Activated naive CD4-positive, alpha-beta T cell treated with anti-CD3 and anti-CD28 coated beads for 36 hours (primary cell): Measurements from ENCODE around the gene LILRA5. TPM values are rescaled to one million over a fixed set of nuclear protein-coding genes. Genes with fewer than 3 reads are reported as not detected.
A peak's percentile ranks its signal among the peaks of the same experiment; 100 is the strongest.

Source experiments
- CTCF ChIA-PET: fragments of 350-600 bp; sonication (Branson Sonifier 250); formaldehyde crosslinking; loops from one replicate; lab custom pipeline; 2021; ENCODE audit warnings: antibody characterized with exemption; lab: Charles Lee
- DNase-seq: peaks from one replicate; pipeline ENCODE4 v3.0.0-alpha.2; 2020
- H3K27ac Mint-ChIP-seq: one replicate; pipeline ENCODE4 v1.8.0; 2021; ENCODE audit warnings: mild to moderate bottlenecking, mixed read lengths
- H3K27me3 Mint-ChIP-seq: one replicate; pipeline ENCODE4 v1.8.0; 2021; ENCODE audit warnings: low read depth, mixed read lengths
- H3K36me3 Mint-ChIP-seq: one replicate; pipeline ENCODE4 v1.8.0; 2021; ENCODE audit warnings: low read depth, mixed read lengths
- H3K4me1 Mint-ChIP-seq: one replicate; pipeline ENCODE4 v1.8.0; 2021; ENCODE audit warnings: low read depth, mixed read lengths
- H3K4me3 Mint-ChIP-seq: one replicate; pipeline ENCODE4 v1.8.0; 2021; ENCODE audit warnings: mild to moderate bottlenecking, moderate library complexity, mixed read lengths
- H3K9me3 Mint-ChIP-seq: one replicate; pipeline ENCODE4 v1.8.0; 2021; ENCODE audit warnings: mixed read lengths
- intact Hi-C: fragments of 100-400 bp; cut with micrococcal nuclease; formaldehyde crosslinking; loops from one replicate; pipeline ENCODE4 v1.15.1; 2023
- total RNA-seq, 2 experiments: library from RNA; stranded (reverse); gene quantifications; one replicate each; pipeline ENCODE4 v1.2.3, GENCODE V29; 2021

LILRA5 gene
- total RNA-seq, 2 experiments from 2014 or later, result not detected

- Mint-ChIP-seq H3K4me3 (no peak overlapping the region), H3K4me1 (no peaks in the 10 kb centered on the region), H3K27ac (no peak overlapping the region), H3K27me3 (peaks cover 4% of the 10 kb centered on the region), H3K9me3 (no peaks in the 10 kb centered on the region), H3K36me3 (no peaks in the 10 kb centered on the region)
- no peak for DNase-seq
- intact Hi-C loops, result no loop called here
- CTCF ChIA-PET, result interaction anchor here (0.6 kb wide), 2 partner anchors 11 to 173 kb away, joined by 3 read pairs; no protein-coding TSS in a partner anchor
Measured at GRCh38 chr19:54343868-54344267, 30.9 kb upstream of the LILRA5 start.

DNA sequence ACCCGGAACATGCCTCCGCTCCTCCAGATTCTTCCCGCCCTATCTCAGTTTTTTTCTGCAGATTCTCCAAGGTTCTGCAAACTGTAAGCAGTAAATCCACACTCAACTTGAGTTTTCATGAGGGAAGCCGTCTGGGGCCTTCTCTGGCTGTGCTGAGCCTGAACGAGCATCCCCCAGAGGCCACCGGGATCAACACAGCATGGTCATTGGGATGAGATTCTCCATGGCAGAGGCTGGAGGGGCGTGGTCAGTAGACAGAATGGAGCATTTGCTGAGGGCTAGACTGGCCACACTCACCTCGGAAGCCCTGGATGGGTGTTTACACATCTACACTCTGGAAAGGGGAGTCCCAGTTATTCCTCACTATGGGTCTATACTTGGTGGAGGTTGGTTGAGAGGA lies 28.3 kb upstream of the LILRA5 start:
- CTCF ChIA-PET, result no interaction called here
- DNase-seq, result no peak
- Mint-ChIP-seq H3K36me3 (no peaks in the 10 kb centered on the region), H3K4me1 (no peaks in the 10 kb centered on the region), H3K4me3 (no peak overlapping the region), H3K27ac (no peak overlapping the region), H3K9me3 (no peaks in the 10 kb centered on the region), H3K27me3 (peaks cover 4% of the 10 kb centered on the region)
- intact Hi-C loops, result no loop called here

GRCh38 chr19:54339646-54340358 lies 26.8 kb upstream of the LILRA5 start:
- peaks cover 4% of the 10 kb centered on the region for H3K27me3 Mint-ChIP-seq
- CTCF ChIA-PET, result interaction anchor here (0.7 kb wide), 1 partner anchor 15 kb away, joined by 3 read pairs; no protein-coding TSS in a partner anchor
- H3K4me3 Mint-ChIP-seq, result no peak overlapping the region

DNA sequence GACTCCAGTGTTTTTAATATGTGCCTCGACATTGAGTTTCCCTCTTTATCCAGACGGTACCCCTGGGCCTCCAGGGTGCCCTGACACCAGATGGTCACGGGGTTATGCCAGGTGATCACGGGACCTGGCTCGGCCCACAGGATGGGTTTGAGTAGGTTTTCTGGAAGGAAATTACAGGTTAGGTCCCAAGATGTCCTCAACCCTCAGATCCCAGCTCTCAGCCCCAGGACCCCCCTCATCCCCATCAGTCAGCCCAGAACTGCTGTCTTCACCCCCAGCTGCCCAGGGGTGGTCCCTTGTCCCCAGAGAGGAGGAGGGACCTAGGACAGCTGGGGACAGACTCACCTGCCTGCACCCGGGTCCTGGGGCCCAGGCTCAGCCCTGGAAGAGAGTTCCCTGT lies 25.6 kb upstream of the LILRA5 start:
- Mint-ChIP-seq H3K4me3 (no peak overlapping the region), H3K4me1 (no peaks in the 10 kb centered on the region), H3K27ac (no peak overlapping the region), H3K9me3 (no peaks in the 10 kb centered on the region), H3K36me3 (no peaks in the 10 kb centered on the region), H3K27me3 (peaks cover 4% of the 10 kb centered on the region)
- CTCF ChIA-PET, result no interaction called here
- intact Hi-C loops, result no loop called here
- no peak for DNase-seq

More at GRCh38 chr19:54339646-54340358, 26.8 kb upstream of the LILRA5 start:
- H3K27ac Mint-ChIP-seq, result no peak overlapping the region
- no peaks in the 10 kb centered on the region for H3K4me1 Mint-ChIP-seq
- H3K9me3 Mint-ChIP-seq, result no peaks in the 10 kb centered on the region
- peak; percentile 2 for DNase-seq
- intact Hi-C loops, result no loop called here
- H3K36me3 Mint-ChIP-seq, result no peaks in the 10 kb centered on the region

DNA sequence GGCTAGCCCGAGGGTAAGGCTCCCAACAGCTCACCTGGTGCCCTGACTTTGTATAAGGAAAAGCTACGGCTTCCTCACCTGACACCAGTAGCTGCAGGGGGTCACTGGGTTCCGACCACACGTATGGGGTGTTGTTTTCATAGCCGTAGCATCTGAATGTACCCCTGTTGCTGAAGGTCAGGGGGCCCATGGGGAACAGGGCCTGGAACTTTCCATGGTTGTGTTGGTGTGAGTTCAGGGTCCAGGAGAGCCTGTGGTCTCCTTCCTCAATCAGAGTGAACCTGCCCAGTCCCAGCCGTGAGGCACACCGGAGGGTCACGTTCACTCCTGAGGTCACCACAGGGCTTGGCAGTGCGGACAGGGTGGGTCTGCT lies 24.9 kb upstream of the LILRA5 start:
- Mint-ChIP-seq H3K4me3 (no peak overlapping the region), H3K9me3 (no peaks in the 10 kb centered on the region), H3K36me3 (no peaks in the 10 kb centered on the region), H3K4me1 (no peaks in the 10 kb centered on the region), H3K27me3 (peaks cover 4% of the 10 kb centered on the region), H3K27ac (no peak overlapping the region)
- intact Hi-C loops, result no loop called here
- CTCF ChIA-PET, result no interaction called here
- no peak for DNase-seq

DNA sequence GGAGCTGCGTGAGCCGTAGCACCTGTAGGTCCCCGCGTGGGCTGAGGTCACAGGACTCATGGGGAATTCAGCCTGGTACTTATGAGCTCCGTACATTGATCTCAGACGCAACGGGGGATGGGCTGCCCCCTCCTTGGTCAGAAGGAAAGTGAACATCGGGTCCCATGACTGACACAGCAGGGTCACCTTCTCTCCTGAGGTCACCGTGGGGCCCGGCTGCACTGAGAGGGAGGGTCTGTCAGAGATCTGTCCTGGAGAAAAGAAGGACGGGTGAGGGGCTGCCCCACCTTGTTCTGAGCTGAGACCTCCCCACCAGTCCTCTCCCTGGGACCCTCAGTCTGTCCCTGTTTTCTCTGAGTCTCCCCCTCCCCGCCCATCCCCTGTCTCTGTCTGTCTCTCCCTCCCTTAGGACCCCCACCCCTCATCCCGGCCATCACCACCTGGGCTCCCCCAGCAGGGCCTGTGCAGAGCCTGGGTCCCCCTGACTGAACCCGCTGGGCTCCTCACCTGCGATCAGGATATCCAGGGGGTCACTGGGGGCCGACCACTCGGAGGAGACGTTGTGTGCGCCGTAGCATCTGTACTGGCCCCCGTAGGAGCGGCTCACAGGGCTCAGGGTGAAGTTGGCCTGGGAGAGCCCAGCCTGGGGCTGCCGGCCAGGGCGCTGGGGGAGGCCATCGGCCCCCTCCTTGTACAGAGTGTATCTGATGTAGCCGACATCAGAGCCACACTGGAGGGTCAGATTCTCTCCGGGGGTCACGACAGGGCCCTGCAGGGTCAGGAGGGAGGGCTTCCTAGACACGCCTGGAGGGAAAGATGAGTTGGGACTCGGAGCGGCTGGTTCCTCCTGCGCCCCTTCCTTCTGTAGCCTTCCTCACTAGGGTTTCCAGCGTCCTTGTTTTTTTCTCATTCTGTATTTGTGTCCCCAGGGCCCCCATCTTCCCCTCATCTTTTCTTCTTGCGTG lies 24.2 kb upstream of the LILRA5 start:
- no peaks in the 10 kb centered on the region for H3K9me3 Mint-ChIP-seq
- intact Hi-C loops, result no loop called here
- no peak overlapping the region for H3K27ac Mint-ChIP-seq
- no peaks in the 10 kb centered on the region for H3K4me1 Mint-ChIP-seq
- CTCF ChIA-PET, result no interaction called here
- H3K36me3 Mint-ChIP-seq, result no peaks in the 10 kb centered on the region
- no peak overlapping the region for H3K4me3 Mint-ChIP-seq
- peaks cover 4% of the 10 kb centered on the region for H3K27me3 Mint-ChIP-seq
- DNase-seq, result no peak

DNA sequence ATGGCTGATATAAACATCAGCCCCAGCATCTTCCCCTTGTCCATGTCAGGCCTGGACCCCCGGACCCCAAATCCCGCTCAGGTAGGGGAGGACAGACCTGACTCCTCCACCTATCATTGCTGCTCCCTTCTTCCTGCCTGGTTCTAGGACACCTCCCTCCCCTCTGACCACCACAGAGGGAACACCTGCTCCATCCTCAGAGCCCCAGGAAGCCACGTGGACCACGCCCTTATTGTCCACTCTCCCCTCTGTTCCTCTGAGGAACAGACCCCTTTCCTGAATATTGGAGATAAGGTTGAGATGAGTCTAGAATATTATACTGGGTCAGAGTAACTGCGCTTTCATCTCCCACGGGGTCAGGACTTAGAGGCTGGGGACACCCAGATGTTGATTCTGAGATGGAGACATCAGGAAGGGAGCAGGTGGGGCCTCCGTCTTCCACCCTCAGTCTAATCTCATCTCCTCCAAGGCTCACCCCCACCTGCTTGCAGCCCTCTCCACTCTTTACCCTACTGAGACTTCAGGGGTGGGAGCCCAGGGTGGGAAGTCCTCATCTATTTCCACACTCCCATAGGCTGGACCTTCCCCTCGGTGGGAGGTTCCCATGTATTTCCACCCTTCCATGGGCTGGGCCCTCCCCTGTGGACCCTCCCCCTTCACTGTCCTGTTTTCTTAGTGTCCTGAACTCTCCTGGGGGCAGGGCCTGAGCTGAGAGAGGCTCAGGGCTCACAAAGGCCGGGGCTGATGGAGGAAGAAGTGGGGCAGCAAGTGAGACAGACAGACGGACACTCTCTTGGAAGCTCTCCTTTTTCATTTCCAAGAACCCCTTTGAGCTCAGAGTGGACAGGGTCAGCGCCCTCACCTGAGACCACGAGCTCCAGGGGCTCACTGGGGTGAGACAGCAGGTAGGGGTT lies 23.3 kb upstream of the LILRA5 start:
- Mint-ChIP-seq H3K9me3 (no peaks in the 10 kb centered on the region), H3K27ac (no peak overlapping the region), H3K27me3 (peaks cover 4% of the 10 kb centered on the region), H3K4me1 (no peaks in the 10 kb centered on the region), H3K4me3 (no peak overlapping the region), H3K36me3 (no peaks in the 10 kb centered on the region)
- CTCF ChIA-PET, result no interaction called here
- intact Hi-C loops, result no loop called here
- no peak for DNase-seq

- intact Hi-C loops, result no loop called here
- Mint-ChIP-seq H3K4me1 (no peaks in the 10 kb centered on the region), H3K9me3 (no peaks in the 10 kb centered on the region), H3K4me3 (no peak overlapping the region), H3K27ac (no peak overlapping the region), H3K36me3 (no peaks in the 10 kb centered on the region), H3K27me3 (peaks cover 4% of the 10 kb centered on the region)
- no peak for DNase-seq
- CTCF ChIA-PET, result no interaction called here
Measured at GRCh38 chr19:54335164-54335563, 22.2 kb upstream of the LILRA5 start.

- peaks cover 3% of the 10 kb centered on the region for H3K4me1 Mint-ChIP-seq
- no peak overlapping the region for H3K4me3 Mint-ChIP-seq
- H3K27ac Mint-ChIP-seq, result no peak overlapping the region
- H3K9me3 Mint-ChIP-seq, result no peaks in the 10 kb centered on the region
- no peak for DNase-seq
- intact Hi-C loops, result no loop called here
- H3K36me3 Mint-ChIP-seq, result no peaks in the 10 kb centered on the region
- CTCF ChIA-PET, result no interaction called here
- H3K27me3 Mint-ChIP-seq, result no peaks in the 10 kb centered on the region
Measured at GRCh38 chr19:54333586-54334298, 20.8 kb upstream of the LILRA5 start.

DNA sequence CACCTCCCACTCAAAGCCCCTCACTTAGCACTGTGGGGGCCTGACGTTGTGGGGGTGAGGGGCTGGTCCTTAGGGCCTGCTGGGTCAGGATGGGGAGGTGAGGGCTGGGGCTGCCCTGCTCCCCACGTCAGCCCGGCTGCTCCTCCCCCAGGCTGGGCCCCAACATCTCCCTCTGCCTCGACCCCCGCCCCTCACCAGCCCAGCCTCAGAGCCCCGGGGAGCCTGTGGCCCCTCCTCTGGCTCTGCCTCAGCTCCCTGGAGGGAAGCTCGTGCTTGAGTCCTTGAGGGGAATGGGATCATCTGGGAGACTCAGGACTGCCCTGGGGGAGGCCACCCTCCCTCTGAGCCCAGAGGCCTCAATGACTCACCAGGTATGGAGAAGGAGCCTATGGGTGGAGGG lies 19.2 kb upstream of the LILRA5 start:
- Mint-ChIP-seq H3K36me3 (no peaks in the 10 kb centered on the region), H3K27me3 (no peaks in the 10 kb centered on the region), H3K4me1 (peaks cover 17% of the 10 kb centered on the region), H3K4me3 (no peak overlapping the region), H3K9me3 (no peaks in the 10 kb centered on the region), H3K27ac (no peak overlapping the region)
- DNase-seq, result no peak
- CTCF ChIA-PET, result interaction anchor here (0.6 to 1.4 kb wide), 2 partner anchors 59 to 97 kb away, joined by 3 to 6 read pairs; no protein-coding TSS in a partner anchor
- intact Hi-C loops, result no loop called here

DNA sequence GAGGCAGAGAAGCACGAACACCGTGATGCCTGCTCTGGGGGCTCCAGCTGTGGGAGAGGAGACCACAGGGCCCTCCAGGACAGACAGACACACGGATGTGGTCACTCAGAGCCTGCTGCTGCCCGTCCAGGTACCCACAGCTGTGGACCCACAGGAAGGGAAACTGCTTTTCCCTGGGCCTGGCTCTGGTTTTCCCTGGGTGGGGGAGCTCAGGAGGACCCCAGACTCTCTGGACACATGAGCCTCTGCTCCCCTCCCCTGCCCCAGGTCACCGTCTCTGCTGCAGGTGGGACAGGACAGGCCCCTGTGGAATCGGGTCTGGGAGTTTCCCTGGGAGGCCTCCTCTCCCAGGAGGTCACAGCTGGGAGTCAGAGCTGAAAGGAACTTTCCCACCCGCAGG lies 18.7 kb upstream of the LILRA5 start:
- no peaks in the 10 kb centered on the region for H3K36me3 Mint-ChIP-seq
- peaks cover 21% of the 10 kb centered on the region for H3K4me1 Mint-ChIP-seq
- intact Hi-C loops, result no loop called here
- H3K4me3 Mint-ChIP-seq, result no peak overlapping the region
- no peak overlapping the region for H3K27ac Mint-ChIP-seq
- no peaks in the 10 kb centered on the region for H3K9me3 Mint-ChIP-seq
- CTCF ChIA-PET, result interaction anchor here (1.4 kb wide), 1 partner anchor 60 kb away, joined by 6 read pairs; no protein-coding TSS in a partner anchor
- no peak for DNase-seq
- H3K27me3 Mint-ChIP-seq, result no peaks in the 10 kb centered on the region
